HepG2 (cell line): ENCODE results near the gene UBE2G2. TPM values are rescaled to one million over a fixed set of nuclear protein-coding genes. Genes with fewer than 3 reads are reported as not detected.

Experiments used
- ATAC-seq: fragments of 200-7000 bp; cut with Tn5 transposase; 3 replicates; pipeline ENCODE4 v1.9.1; 2020; ENCODE audit warnings: mild to moderate bottlenecking, moderate library complexity
- BruUV-seq: library from RNA; stranded (reverse); fragments of 400-500 nt; replicated peaks from 2 replicates; lab custom pipeline; 2021; lab: Mats Ljungman, UMichigan
- CTCF ChIA-PET: fragments of 300-600 bp; formaldehyde crosslinking; extraction: SDS; loops from one replicate; lab custom pipeline; 2021; ENCODE audit warnings: low total read pairs, inconsistent platforms, low intra/inter-chr PET ratio; lab: Yijun Ruan, JAX
- POLR2A ChIA-PET: fragments of 350-600 bp; sonication (Branson Sonifier 250); formaldehyde crosslinking; loops from one replicate; lab custom pipeline; 2020; ENCODE audit warnings: antibody characterized with exemption, inconsistent platforms; lab: Yijun Ruan, JAX
- DNase-seq: peaks from one replicate; pipeline ENCODE4 v3.0.0-alpha.2; 2015; ENCODE audit warnings: low spot score
- FAIRE-seq: peaks from 3 replicates; lab custom pipeline; 2011; peaks lifted over from hg19 to GRCh38; lab: Jason Lieb, UNC
- H2AFZ ChIP-seq: one replicate; pipeline ENCODE4 v1.6.1; 2011; ENCODE audit warnings: low read length, inconsistent platforms
- H3K27ac ChIP-seq: fragments of 300-600 bp; 3 replicates; pipeline ENCODE4 v1.8.0; 2011; ENCODE audit warnings: mixed run types, mild to moderate bottlenecking, mixed read lengths, low read length, inconsistent platforms; ENCODE audit not compliant: insufficient read depth; ENCODE audit errors: extremely low read length
- H3K27me3 ChIP-seq, 2 experiments: fragments of 200-600 bp in 1 of 2; 2 replicates in 1 of 2; 3 replicates in 1 of 2; pipeline versions ENCODE4 v1.6.0 to v1.8.0; 2011; ENCODE audit warnings: low read length in 2 of 2, mild to moderate bottlenecking in 2 of 2, moderate library complexity in 2 of 2, inconsistent platforms in 1 of 2; ENCODE audit not compliant: insufficient read depth in 2 of 2, control insufficient read depth in 1 of 2
- H3K36me3 ChIP-seq, 2 experiments: fragments of 200-600 bp in 1 of 2; replicated peaks in 1 of 2; 2 replicates in 1 of 2; 3 replicates in 1 of 2; pipeline versions ENCODE4 v1.5.1 to v1.8.0; 2011; ENCODE audit warnings: low read length in 2 of 2, inconsistent platforms in 1 of 2; ENCODE audit not compliant: insufficient read depth in 2 of 2, control insufficient read depth in 1 of 2
- H3K4me1 ChIP-seq: 2 replicates; pipeline ENCODE4 v1.5.1; 2012; ENCODE audit warnings: low read length, inconsistent platforms; ENCODE audit not compliant: insufficient read depth
- H3K4me2 ChIP-seq: 2 replicates; pipeline ENCODE4 v1.6.0; 2011; ENCODE audit warnings: low read depth, low read length, inconsistent platforms
- H3K4me3 ChIP-seq, 3 experiments: fragments of 200-600 bp in 1 of 3; sonication (generic), shearing (Covaris generic) in 1 of 3; replicated peaks in 1 of 3; 2 replicates each; pipeline ENCODE4 v1.5.1; 2011 to 2016; ENCODE audit warnings: low read length in 3 of 3, inconsistent platforms in 2 of 3, low read depth in 2 of 3, mild to moderate bottlenecking in 2 of 3, control low read depth in 1 of 3, mixed read lengths in 1 of 3; ENCODE audit not compliant: insufficient read depth in 1 of 3
- H3K79me2 ChIP-seq: one replicate; pipeline ENCODE4 v1.6.1; 2011; ENCODE audit warnings: low read length, inconsistent platforms; ENCODE audit not compliant: insufficient read depth
- H3K9ac ChIP-seq: 2 replicates; pipeline ENCODE4 v1.6.0; 2011; ENCODE audit warnings: mild to moderate bottlenecking, low read depth, low read length, inconsistent platforms; ENCODE audit not compliant: insufficient read depth
- H3K9me3 ChIP-seq: 2 replicates; pipeline ENCODE4 v1.5.1; 2012; ENCODE audit warnings: mild to moderate bottlenecking, low read length
- H4K20me1 ChIP-seq: 2 replicates; pipeline ENCODE4 v1.6.0; 2011; ENCODE audit warnings: inconsistent platforms, mild to moderate bottlenecking, low read length, moderate library complexity; ENCODE audit not compliant: insufficient read depth
- ATF7-NPFF ChIP-seq: sonication (generic); formaldehyde crosslinking; IDR thresholded peaks from 2 replicates; pipeline ENCODE4 v1.8.1; 2023; ENCODE audit warnings: mild to moderate bottlenecking, low read depth, missing genetic modification reagents, moderate library complexity
- FOXK2 ChIP-seq: fragments of 450-650 bp; IDR thresholded peaks from 2 replicates; pipeline ENCODE4 v1.6.1; 2016
- GATAD1 ChIP-seq: IDR thresholded peaks from 2 replicates; pipeline ENCODE4 v1.6.1; 2016; ENCODE audit warnings: missing genetic modification reagents, missing compliant biosample characterization
- TCF7 ChIP-seq: sonication (generic); IDR thresholded peaks from 2 replicates; pipeline ENCODE4 v1.6.1; 2016; ENCODE audit warnings: antibody characterized with exemption, low read depth
- YY1 ChIP-seq: IDR thresholded peaks from 2 replicates; pipeline ENCODE4 v1.6.1; 2011; ENCODE audit warnings: low read length, low read depth, moderate library complexity, mild to moderate bottlenecking; ENCODE audit not compliant: insufficient read depth, insufficient replicate concordance
- WGBS: methylation state at CpG from one replicate; pipeline ENCODE4 v1.1.6; 2017; ENCODE audit warnings: low lambda C conversion rate; 5-methylcytosine and 5-hydroxymethylcytosine counted together
- in situ Hi-C: cut with HindIII; loops from 2 replicates; pipeline ENCODE4 v1.10.0; 2017; ENCODE audit warnings: low pct_unique_long_range_greater_than_20kb; ENCODE audit not compliant: extremely low pct_ligation_motif_present
- intact Hi-C: fragments of 100-400 bp; cut with micrococcal nuclease; formaldehyde crosslinking; loops from one replicate; pipeline ENCODE4 v1.10.0; 2022; ENCODE audit not compliant: unreplicated experiment
- polyA plus RNA-seq, 8 experiments: library from polyadenylated mRNA; depleted of rRNA in 3 of 8; stranded (reverse) in 7 of 8; unstranded in 1 of 8; fragments of >200 nt; fragmentation: Illumina TruSeq in 4 of 8; extraction: Trizol in 4 of 8; gene quantifications; 2 replicates each; pipeline versions ENCODE4 v1.2.1 to v1.2.3, GENCODE V29; 2011 to 2016; ENCODE audit warnings: low read depth in 4 of 8, missing spikeins in 1 of 8, mixed read lengths in 1 of 8; ENCODE audit not compliant: insufficient read depth in 1 of 8
- total RNA-seq, 5 experiments: library from RNA; depleted of rRNA; stranded (reverse); fragments of >200 nt; fragmentation: Illumina TruSeq; extraction: Trizol; gene quantifications; 2 replicates each; pipeline ENCODE4 v1.2.3, GENCODE V29; 2016; ENCODE audit warnings: low read depth in 1 of 5
- TF ChIP-seq, protein P1 (sequence below): sonication (generic); formaldehyde crosslinking; conservative IDR thresholded peaks from 2 replicates; pipeline ENCODE4 v1.4.0; 2020; ENCODE audit warnings: mild to moderate bottlenecking, missing genetic modification reagents, moderate library complexity
- TF ChIP-seq, protein P2 (sequence below): sonication (generic); formaldehyde crosslinking; IDR thresholded peaks from 2 replicates; pipeline ENCODE4 v1.4.0; 2020; ENCODE audit warnings: missing genetic modification reagents, mild to moderate bottlenecking, borderline replicate concordance

Gene UBE2G2
- total and polyA plus RNA-seq, 2 of the 13 experiments (the other 11 are each of a cell fraction or from before 2014, with no cell fraction given), result 55.4 to 92.0 TPM

DNA sequence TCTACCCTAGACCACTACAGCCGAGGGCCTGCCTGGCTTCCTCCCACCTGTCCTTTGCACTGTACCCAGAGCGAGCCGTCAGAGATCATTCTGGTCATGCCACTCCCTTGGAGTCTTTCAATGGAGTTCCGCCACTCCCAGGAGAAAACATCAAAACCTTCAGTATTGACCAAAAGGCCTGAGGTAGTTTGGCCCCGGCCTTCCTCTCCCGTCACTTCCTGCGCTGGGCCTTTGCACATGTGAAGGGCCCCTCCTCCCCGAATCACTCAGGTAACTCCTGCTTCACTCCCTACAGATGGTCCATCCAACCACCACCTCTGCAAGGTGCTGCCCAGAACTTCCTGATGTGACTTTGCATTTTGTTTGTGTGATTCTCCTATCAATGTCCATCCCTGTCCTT, 26.6 kb downstream of the UBE2G2 start:
- Histone ChIP-seq H3K4me2 (no peak overlapping the region), H3K4me3 (no peak overlapping the region), H3K36me3 (peaks cover 23 to 72% of the 10 kb centered on the region in 2 experiments), H4K20me1 (no peaks in the 10 kb centered on the region; the same call in 1 of the 2 replicates), H3K27me3 (no peaks in the 10 kb centered on the region), H3K27ac (no peak overlapping the region), H3K9ac (no peak overlapping the region), H3K4me1 (peaks cover 20% of the 10 kb centered on the region), H3K79me2 (peaks cover 9% of the 10 kb centered on the region), H3K9me3 (no peaks in the 10 kb centered on the region), H2AFZ (no peak overlapping the region)
- ChIA-PET POLR2A (no interaction called here), CTCF (no interaction called here)
- intact Hi-C loops (no loop called here), in situ Hi-C loops (no loop called here)
- no peak for TF ChIP-seq YY1
- TF ChIP-seq, protein P1, sequence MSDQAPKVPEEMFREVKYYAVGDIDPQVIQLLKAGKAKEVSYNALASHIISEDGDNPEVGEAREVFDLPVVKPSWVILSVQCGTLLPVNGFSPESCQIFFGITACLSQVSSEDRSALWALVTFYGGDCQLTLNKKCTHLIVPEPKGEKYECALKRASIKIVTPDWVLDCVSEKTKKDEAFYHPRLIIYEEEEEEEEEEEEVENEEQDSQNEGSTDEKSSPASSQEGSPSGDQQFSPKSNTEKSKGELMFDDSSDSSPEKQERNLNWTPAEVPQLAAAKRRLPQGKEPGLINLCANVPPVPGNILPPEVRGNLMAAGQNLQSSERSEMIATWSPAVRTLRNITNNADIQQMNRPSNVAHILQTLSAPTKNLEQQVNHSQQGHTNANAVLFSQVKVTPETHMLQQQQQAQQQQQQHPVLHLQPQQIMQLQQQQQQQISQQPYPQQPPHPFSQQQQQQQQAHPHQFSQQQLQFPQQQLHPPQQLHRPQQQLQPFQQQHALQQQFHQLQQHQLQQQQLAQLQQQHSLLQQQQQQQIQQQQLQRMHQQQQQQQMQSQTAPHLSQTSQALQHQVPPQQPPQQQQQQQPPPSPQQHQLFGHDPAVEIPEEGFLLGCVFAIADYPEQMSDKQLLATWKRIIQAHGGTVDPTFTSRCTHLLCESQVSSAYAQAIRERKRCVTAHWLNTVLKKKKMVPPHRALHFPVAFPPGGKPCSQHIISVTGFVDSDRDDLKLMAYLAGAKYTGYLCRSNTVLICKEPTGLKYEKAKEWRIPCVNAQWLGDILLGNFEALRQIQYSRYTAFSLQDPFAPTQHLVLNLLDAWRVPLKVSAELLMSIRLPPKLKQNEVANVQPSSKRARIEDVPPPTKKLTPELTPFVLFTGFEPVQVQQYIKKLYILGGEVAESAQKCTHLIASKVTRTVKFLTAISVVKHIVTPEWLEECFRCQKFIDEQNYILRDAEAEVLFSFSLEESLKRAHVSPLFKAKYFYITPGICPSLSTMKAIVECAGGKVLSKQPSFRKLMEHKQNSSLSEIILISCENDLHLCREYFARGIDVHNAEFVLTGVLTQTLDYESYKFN (CRISPR knock-in tag), result no peak
- no peak for TF ChIP-seq TCF7
- no peak for TF ChIP-seq FOXK2
- 92% methylated on average over 8 of the region's 8 CpGs for WGBS
- DNase-seq (no peak), FAIRE-seq (no peak), ATAC-seq (no peak)
- TSS peak; percentile 18 for BruUV-seq

DNA sequence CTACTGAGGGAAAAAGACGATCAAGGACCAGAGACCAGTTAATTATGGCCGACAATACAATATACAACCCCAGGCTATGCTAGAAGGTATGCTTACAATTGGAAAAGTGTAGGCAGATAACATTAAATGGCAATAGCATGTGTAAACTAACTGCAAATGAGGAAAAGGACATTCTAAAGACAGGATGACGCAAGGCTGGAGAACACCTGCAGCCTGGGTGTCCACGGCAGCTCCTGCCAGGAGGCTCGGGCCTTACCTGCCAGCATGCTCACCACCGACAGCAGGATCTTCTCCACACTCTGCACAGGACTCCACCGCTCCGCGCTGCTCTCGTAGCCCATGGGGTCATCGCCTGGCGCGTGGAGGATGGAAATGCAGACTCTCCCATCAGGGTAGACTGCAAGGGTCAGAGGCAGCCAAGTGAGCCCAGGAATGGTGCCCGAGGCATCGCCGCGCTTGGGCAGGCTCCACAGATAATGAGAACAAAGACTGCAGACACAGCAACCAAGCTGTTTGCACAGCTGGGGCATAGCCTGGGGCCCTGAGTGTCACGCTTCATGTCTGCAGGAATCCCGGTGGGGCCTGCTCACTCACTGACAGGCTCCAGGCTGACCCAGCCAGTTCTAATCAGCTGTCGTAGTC, 28.2 kb downstream of the UBE2G2 start:
- ATAC-seq, result no peak
- no peak for FAIRE-seq
- H3K9me3 ChIP-seq, result no peaks in the 10 kb centered on the region
- 96% methylated on average over 20 of the region's 20 CpGs for WGBS
- TF ChIP-seq, protein P2, sequence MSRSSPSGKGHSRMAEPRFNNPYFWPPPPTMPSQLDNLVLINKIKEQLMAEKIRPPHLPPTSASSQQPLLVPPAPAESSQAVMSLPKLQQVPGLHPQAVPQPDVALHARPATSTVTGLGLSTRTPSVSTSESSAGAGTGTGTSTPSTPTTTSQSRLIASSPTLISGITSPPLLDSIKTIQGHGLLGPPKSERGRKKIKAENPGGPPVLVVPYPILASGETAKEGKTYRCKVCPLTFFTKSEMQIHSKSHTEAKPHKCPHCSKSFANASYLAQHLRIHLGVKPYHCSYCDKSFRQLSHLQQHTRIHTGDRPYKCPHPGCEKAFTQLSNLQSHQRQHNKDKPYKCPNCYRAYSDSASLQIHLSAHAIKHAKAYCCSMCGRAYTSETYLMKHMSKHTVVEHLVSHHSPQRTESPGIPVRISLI (CRISPR knock-in tag), result no peak
- TF ChIP-seq ATF7-NPFF (CRISPR knock-in tag) (no peak), GATAD1 (CRISPR knock-in tag) (no peak)
- no peak overlapping the region for H3K27ac ChIP-seq
- intact Hi-C loops, result no loop called here
- H3K4me2 ChIP-seq, result no peak overlapping the region
- H3K4me3 ChIP-seq, result no peak overlapping the region
- no peaks in the 10 kb centered on the region for H3K27me3 ChIP-seq
- CTCF ChIA-PET, result no interaction called here
- peaks cover 5% of the 10 kb centered on the region for H3K79me2 ChIP-seq
- DNase-seq, result no peak
- peaks cover 5% of the 10 kb centered on the region for H3K4me1 ChIP-seq
- H3K36me3 ChIP-seq, result peaks cover 23 to 74% of the 10 kb centered on the region in 2 experiments
- no peak overlapping the region for H2AFZ ChIP-seq
- POLR2A ChIA-PET, result no interaction called here
- no TSS peak for BruUV-seq
- in situ Hi-C loops, result no loop called here
- no peak overlapping the region for H3K9ac ChIP-seq
- no peaks in the 10 kb centered on the region; the same call in 1 of the 2 replicates for H4K20me1 ChIP-seq
